HUES6 (cell line): ENCODE data around the gene LDB2.

ENCODE experiments used
- H3K27ac ChIP-seq: 2 replicates; pipeline ENCODE4 v1.7.0; 2013; ENCODE audit warnings: low read depth, mild to moderate bottlenecking, low read length, inconsistent platforms
- H3K27me3 ChIP-seq: 2 replicates; pipeline ENCODE4 v1.6.1; 2013; ENCODE audit warnings: low read length; ENCODE audit not compliant: control insufficient read depth, insufficient read depth
- H3K36me3 ChIP-seq: 2 replicates; pipeline ENCODE4 v1.6.1; 2013; ENCODE audit warnings: low read length; ENCODE audit not compliant: control insufficient read depth, insufficient read depth
- H3K4me1 ChIP-seq: 2 replicates; pipeline ENCODE4 v1.6.1; 2013; ENCODE audit warnings: low read length; ENCODE audit not compliant: control insufficient read depth, insufficient read depth
- H3K4me3 ChIP-seq: 2 replicates; pipeline ENCODE4 v1.5.1; 2013; ENCODE audit warnings: low read depth, low read length
- H3K9ac ChIP-seq: one replicate; pipeline ENCODE4 v1.6.1; 2013; ENCODE audit warnings: mild to moderate bottlenecking, low read length
- H3K9me3 ChIP-seq: 2 replicates; pipeline ENCODE4 v1.6.1; 2013; ENCODE audit warnings: low read depth, low read length; ENCODE audit not compliant: control insufficient read depth, insufficient read depth

Gene LDB2

GRCh38 chr4:16457944-16458343 is 440.5 kb downstream of the LDB2 start:
- Histone ChIP-seq H3K9ac (no peak overlapping the region), H3K9me3 (no peaks in the 10 kb centered on the region), H3K4me3 (no peak overlapping the region), H3K27me3 (peaks cover 42% of the 10 kb centered on the region), H3K36me3 (no peaks in the 10 kb centered on the region), H3K27ac (no peak overlapping the region), H3K4me1 (no peaks in the 10 kb centered on the region)
